Memory B cell (primary cell): Measurements from ENCODE around the gene CEMIP.

Experiments used
- ATAC-seq: fragments of 150-1000 bp; cut with Tn5 transposase; 2 replicates; pipeline ENCODE4 v1.10.0; 2021; ENCODE audit warnings: low read depth, mild to moderate bottlenecking, moderate library complexity
- DNase-seq, 2 donors: peaks; one replicate each; pipeline ENCODE4 v3.0.0; 2022; ENCODE audit warnings: low spot score in 2 of 2
- H3K27ac Mint-ChIP-seq: one replicate; pipeline ENCODE4 v1.8.0; 2022; ENCODE audit warnings: mild to moderate bottlenecking, moderate library complexity, mixed read lengths
- H3K27me3 Mint-ChIP-seq: one replicate; pipeline ENCODE4 v1.8.0; 2022; ENCODE audit warnings: mixed read lengths
- H3K36me3 Mint-ChIP-seq: one replicate; pipeline ENCODE4 v1.8.0; 2022; ENCODE audit warnings: mild to moderate bottlenecking, mixed read lengths
- H3K4me1 Mint-ChIP-seq: one replicate; pipeline ENCODE4 v1.8.0; 2022; ENCODE audit warnings: mixed read lengths
- H3K4me3 Mint-ChIP-seq: one replicate; pipeline ENCODE4 v1.8.0; 2022; ENCODE audit warnings: mild to moderate bottlenecking, moderate library complexity, mixed read lengths
- H3K9me3 Mint-ChIP-seq: one replicate; pipeline ENCODE4 v1.8.0; 2022; ENCODE audit warnings: mixed read lengths

The CEMIP gene

GRCh38 chr15:80921736-80922410 lies 142.7 kb downstream of the CEMIP start:
- Mint-ChIP-seq H3K27me3 (no peaks in the 10 kb centered on the region), H3K36me3 (peaks cover 12% of the 10 kb centered on the region), H3K9me3 (no peaks in the 10 kb centered on the region), H3K27ac (no peak overlapping the region), H3K4me1 (no peaks in the 10 kb centered on the region), H3K4me3 (no peak overlapping the region)
- ATAC-seq (no peak), DNase-seq (no peak)

- H3K27ac Mint-ChIP-seq = no peak overlapping the region
- ATAC-seq (no peak), DNase-seq (no peak)
- peaks cover 13% of the 10 kb centered on the region for H3K36me3 Mint-ChIP-seq
- no peak overlapping the region for H3K4me3 Mint-ChIP-seq
- no peaks in the 10 kb centered on the region for H3K4me1 Mint-ChIP-seq
- H3K27me3 Mint-ChIP-seq = no peaks in the 10 kb centered on the region
- no peaks in the 10 kb centered on the region for H3K9me3 Mint-ChIP-seq
Observed at GRCh38 chr15:80923668-80924067, 144.5 kb downstream of the CEMIP start.

- peaks cover 13% of the 10 kb centered on the region for H3K36me3 Mint-ChIP-seq
- no peak overlapping the region for H3K27ac Mint-ChIP-seq
- DNase-seq (no peak), ATAC-seq (no peak)
- H3K27me3 Mint-ChIP-seq = no peaks in the 10 kb centered on the region
- H3K9me3 Mint-ChIP-seq = no peaks in the 10 kb centered on the region
- no peaks in the 10 kb centered on the region for H3K4me1 Mint-ChIP-seq
- H3K4me3 Mint-ChIP-seq = no peak overlapping the region
Observed at GRCh38 chr15:80924278-80924677, 145.1 kb downstream of the CEMIP start.

DNA sequence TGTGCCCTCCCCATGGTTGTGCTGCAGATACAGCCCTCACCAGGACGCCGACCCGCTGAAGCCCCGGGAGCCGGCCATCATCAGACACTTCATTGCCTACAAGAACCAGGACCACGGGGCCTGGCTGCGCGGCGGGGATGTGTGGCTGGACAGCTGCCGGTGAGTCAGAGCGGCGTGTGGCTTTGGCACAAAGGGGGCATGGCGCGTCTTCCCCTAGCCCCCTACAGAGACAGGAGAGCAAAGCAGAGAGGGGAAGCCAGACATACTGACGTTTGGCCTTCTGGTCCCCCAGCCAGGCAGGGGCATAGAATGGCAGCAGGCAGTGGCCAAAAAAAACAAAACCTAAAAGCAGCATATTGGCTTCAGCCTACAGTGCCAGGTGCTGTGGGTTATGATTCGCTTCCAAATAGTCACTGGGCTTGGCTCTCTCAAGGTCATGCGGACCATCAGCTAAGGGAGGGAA lies 146.5 kb downstream of the CEMIP start:
- Mint-ChIP-seq H3K27me3 (no peaks in the 10 kb centered on the region), H3K9me3 (no peaks in the 10 kb centered on the region), H3K36me3 (peaks cover 13% of the 10 kb centered on the region), H3K4me1 (no peaks in the 10 kb centered on the region), H3K4me3 (no peak overlapping the region), H3K27ac (no peak overlapping the region)
- ATAC-seq = no peak
- DNase-seq = no peak

DNA sequence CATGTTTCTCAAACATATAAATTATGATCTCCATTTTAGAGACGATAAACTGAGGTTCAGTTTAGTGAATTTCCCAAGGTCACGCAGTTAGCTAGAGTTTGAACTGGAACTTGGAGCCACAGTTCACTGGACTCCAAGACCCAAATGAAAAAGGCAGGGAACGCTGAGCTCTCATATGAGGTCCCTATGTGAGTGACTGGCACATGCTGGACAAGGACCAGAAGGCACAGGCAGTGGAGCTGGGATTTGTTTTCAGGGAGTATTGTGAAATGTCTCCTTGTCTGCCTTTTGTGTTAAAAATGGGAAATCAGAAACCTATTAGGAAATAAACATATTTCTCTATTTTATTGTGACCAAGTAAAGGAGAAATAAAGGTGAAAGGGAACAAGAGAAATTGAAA lies 147.0 kb downstream of the CEMIP start:
- Mint-ChIP-seq H3K27ac (no peak overlapping the region), H3K4me3 (no peak overlapping the region), H3K27me3 (no peaks in the 10 kb centered on the region), H3K36me3 (peaks cover 13% of the 10 kb centered on the region), H3K4me1 (no peaks in the 10 kb centered on the region), H3K9me3 (no peaks in the 10 kb centered on the region)
- DNase-seq = no peak
- no peak for ATAC-seq

GRCh38 chr15:80929225-80929624 lies 150.1 kb downstream of the CEMIP start:
- Mint-ChIP-seq H3K4me3 (no peak overlapping the region), H3K4me1 (no peaks in the 10 kb centered on the region), H3K9me3 (no peaks in the 10 kb centered on the region), H3K27me3 (no peaks in the 10 kb centered on the region), H3K27ac (no peak overlapping the region), H3K36me3 (peaks cover 3% of the 10 kb centered on the region)
- no peak for DNase-seq
- ATAC-seq = no peak

- Mint-ChIP-seq H3K27ac (no peak overlapping the region), H3K4me3 (no peak overlapping the region), H3K9me3 (no peaks in the 10 kb centered on the region), H3K36me3 (peaks cover 8% of the 10 kb centered on the region), H3K4me1 (peaks cover 4% of the 10 kb centered on the region), H3K27me3 (no peaks in the 10 kb centered on the region)
- ATAC-seq = no peak
- no peak for DNase-seq
Observed at GRCh38 chr15:80929689-80930088, 150.5 kb downstream of the CEMIP start.

DNA sequence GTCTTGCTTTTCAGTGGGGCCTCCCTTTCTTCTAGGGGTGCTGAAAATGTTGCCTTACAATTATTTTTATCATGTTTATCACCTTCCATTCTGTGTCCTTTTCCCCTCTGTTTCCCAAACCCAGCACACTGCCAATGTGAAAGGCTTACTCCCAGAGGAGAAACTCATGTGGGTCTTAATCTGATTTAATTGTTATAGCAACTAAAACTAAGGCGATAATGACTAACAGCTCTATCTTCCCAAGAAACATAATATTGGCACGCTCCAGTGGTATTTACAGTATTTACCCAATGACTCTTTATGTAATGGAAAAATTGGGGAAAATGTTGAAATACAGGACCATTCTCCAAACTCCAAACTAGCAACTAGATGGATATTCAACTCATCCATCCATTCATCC lies 152.0 kb downstream of the CEMIP start:
- H3K27me3 Mint-ChIP-seq = no peaks in the 10 kb centered on the region
- H3K9me3 Mint-ChIP-seq = no peaks in the 10 kb centered on the region
- peaks cover 4% of the 10 kb centered on the region for H3K4me1 Mint-ChIP-seq

GRCh38 chr15:80931721-80932512 lies 152.7 kb downstream of the CEMIP start:
- no peak overlapping the region for H3K27ac Mint-ChIP-seq
- no peak for DNase-seq
- H3K4me3 Mint-ChIP-seq = no peak overlapping the region
- no peaks in the 10 kb centered on the region for H3K27me3 Mint-ChIP-seq
- no peak for ATAC-seq
- H3K9me3 Mint-ChIP-seq = no peaks in the 10 kb centered on the region
- H3K36me3 Mint-ChIP-seq = peaks cover 13% of the 10 kb centered on the region
- H3K4me1 Mint-ChIP-seq = peaks cover 4% of the 10 kb centered on the region

More for the DNA sequence above, 152.0 kb downstream of the CEMIP start:
- Mint-ChIP-seq H3K27ac (no peak overlapping the region), H3K4me3 (no peak overlapping the region), H3K36me3 (peaks cover 12% of the 10 kb centered on the region)
- DNase-seq (no peak), ATAC-seq (no peak)

DNA sequence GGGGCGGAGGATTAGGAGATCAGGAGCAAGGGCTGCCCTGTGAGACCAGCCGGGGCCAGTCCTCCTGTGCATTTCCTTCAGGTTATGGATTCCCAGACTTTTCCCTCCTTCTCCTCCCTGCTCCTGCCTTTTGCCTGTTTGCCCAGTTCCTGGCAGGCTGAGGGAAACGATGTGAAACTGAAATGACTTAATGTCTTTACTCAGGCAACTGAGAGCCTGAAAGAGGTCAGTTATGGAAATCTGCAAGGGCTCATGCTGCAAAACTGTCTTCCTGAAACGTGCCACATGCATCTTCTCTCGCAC lies 153.3 kb downstream of the CEMIP start:
- Mint-ChIP-seq H3K4me3 (no peak overlapping the region), H3K4me1 (peaks cover 4% of the 10 kb centered on the region), H3K36me3 (peaks cover 13% of the 10 kb centered on the region), H3K9me3 (no peaks in the 10 kb centered on the region), H3K27ac (no peak overlapping the region), H3K27me3 (no peaks in the 10 kb centered on the region)
- no peak for ATAC-seq
- no peak for DNase-seq

DNA sequence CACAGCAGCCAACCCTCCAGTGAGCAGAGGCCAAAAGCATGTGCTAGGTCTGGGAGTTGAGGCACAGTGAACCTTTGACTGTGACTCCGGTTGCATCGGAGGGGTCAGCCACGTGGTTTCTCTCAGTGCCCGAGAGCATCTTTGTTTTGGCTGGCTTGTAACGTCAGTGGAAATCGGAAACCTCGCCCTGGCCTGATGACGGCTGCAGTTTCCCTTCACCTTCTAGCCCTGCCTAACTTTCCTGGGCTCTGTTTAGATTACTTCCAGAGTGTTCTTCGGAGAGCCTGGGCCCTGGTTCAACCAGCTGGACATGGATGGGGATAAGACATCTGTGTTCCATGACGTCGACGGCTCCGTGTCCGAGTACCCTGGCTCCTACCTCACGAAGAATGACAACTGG lies 153.8 kb downstream of the CEMIP start:
- Mint-ChIP-seq H3K4me3 (no peak overlapping the region), H3K4me1 (peaks cover 4% of the 10 kb centered on the region), H3K27ac (no peak overlapping the region), H3K36me3 (peaks cover 14% of the 10 kb centered on the region), H3K9me3 (no peaks in the 10 kb centered on the region), H3K27me3 (no peaks in the 10 kb centered on the region)
- no peak for ATAC-seq
- no peak for DNase-seq

DNA sequence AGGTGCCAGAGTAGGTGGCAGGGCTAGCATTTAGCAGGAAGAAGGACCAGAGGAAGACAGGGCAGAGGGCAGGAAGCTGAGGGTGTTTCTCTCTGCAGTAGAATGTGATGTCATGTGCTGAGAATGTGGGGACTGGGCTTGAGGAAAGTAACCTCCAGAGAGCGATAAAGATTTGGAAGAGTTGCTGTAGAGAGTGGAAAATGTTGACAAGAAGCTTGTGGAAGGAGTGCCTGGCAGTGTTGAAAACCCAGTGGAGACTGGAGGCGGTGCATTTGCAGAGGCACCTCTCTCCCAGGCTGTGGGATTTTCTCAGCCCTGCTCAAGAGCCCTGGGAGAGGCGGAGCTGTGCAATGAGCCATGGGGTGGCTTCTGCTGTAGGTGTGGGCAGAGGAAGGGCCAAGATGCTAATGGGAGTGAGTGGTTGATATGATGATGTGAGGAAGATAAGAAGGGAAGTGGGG lies 155.6 kb downstream of the CEMIP start:
- ATAC-seq (no peak), DNase-seq (no peak)
- Mint-ChIP-seq H3K9me3 (no peaks in the 10 kb centered on the region), H3K36me3 (peaks cover 14% of the 10 kb centered on the region), H3K4me3 (no peak overlapping the region), H3K27me3 (no peaks in the 10 kb centered on the region), H3K27ac (no peak overlapping the region), H3K4me1 (peaks cover 4% of the 10 kb centered on the region)

GRCh38 chr15:80936288-80937078 lies 157.3 kb downstream of the CEMIP start:
- peaks cover 19% of the 10 kb centered on the region for H3K36me3 Mint-ChIP-seq
- ATAC-seq = no peak
- H3K27me3 Mint-ChIP-seq = no peaks in the 10 kb centered on the region
- no peaks in the 10 kb centered on the region for H3K9me3 Mint-ChIP-seq
- DNase-seq = no peak
- H3K4me3 Mint-ChIP-seq = no peak overlapping the region
- H3K27ac Mint-ChIP-seq = no peak overlapping the region
- peaks cover 4% of the 10 kb centered on the region for H3K4me1 Mint-ChIP-seq

DNA sequence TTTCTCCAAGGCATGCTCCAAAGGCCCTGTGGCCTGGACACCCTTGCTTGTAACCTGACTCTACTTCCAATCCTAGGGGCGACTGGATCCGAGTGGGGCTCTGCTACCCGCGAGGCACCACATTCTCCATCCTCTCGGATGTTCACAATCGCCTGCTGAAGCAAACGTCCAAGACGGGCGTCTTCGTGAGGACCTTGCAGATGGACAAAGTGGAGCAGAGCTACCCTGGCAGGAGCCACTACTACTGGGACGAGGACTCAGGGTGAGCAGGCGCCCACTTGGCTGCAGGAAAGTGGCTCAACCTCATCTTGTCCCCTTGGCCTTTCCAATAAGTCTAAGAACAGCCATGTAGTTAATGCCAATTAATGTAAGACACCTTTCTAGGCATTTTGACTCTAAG lies 158.5 kb downstream of the CEMIP start:
- H3K9me3 Mint-ChIP-seq = no peaks in the 10 kb centered on the region
- H3K27ac Mint-ChIP-seq = no peak overlapping the region
- no peak overlapping the region for H3K4me3 Mint-ChIP-seq
- no peak for DNase-seq
- no peak for ATAC-seq
- H3K27me3 Mint-ChIP-seq = no peaks in the 10 kb centered on the region
- peaks cover 21% of the 10 kb centered on the region for H3K36me3 Mint-ChIP-seq
- peaks cover 4% of the 10 kb centered on the region for H3K4me1 Mint-ChIP-seq
